ENCODE measurements around the gene IL18R1.

IL18R1 gene

DNA sequence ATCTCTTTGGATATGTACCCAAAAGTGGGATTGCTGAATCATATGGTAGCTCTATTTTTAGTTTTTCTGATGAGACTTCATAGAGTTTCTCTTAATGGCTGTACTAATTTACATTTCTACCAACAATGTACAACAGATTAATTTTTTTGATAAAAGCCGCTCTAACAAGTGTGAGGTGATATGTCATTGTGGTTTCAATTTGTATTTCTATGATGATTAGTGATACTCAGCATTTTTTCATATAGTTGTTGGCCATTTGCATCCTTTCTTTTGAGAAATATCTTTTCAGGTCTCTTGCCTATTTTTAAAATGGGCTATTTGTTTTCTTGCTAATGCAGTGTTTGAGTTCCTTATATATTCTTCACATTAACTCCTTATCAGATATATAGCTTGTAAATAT, 71.7 kb downstream of the IL18R1 start:
- no peak for DNase-seq (ENCODE audit: extremely low read depth in 1 of 2, low read depth in 1 of 2)

DNA sequence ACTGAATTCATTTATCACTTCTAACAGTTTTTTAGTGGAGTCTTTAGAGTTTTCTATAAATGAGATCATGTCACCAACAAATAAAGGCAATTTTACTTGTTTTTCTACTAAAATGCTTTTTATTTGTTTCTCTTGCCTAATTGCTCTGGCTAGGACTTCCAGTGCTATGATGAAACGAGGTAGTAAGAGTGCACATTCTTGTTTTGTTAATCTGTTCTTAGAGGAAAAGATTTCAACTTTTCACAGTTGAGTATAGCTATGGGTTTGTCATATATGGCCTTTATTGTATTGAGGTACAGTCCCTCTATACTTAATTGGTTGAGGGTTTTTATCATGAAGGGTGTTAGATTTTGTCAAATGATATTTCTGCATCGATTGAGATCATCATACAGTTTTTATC, 73.0 kb downstream of the IL18R1 start:
- no peak for DNase-seq (ENCODE audit: extremely low read depth in 1 of 2, low read depth in 1 of 2)

- no peak for DNase-seq (ENCODE audit: extremely low read depth in 1 of 2, low read depth in 1 of 2)
Observed at GRCh38 chr2:102432386-102432785, 76.8 kb downstream of the IL18R1 start.

DNA sequence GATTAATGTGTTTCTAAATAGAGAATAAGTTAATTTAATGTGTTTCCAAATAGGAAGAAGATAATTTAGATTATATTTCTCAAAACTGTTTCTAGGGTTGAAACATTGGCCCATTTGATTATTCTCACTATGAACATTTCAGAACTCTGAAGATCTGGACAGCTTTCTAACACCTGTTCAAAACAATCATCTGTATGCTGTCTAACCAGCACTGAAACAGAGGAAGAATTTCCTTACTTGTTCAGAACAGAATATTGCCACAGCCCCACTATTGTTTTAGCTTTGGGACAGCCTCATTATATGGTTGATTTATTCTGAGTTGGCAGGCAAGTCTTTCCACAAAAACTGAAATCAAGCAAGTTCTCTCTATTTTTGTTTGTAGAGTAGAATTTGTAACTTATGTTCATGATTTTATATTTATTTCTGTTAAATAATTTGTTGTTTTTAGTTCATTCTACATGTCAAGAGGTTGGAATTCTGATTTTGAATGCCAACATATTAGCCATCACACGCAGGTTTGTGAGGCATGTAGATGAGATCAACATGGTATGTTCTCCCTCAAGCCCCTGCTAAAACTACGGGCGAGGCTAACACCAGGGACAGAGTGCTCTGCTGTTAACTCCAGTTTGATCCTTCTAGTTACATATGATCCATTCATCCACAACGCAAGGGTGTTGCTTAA, 78.5 kb downstream of the IL18R1 start:
- no peak for DNase-seq (ENCODE audit: extremely low read depth in 1 of 2, low read depth in 1 of 2)

DNA sequence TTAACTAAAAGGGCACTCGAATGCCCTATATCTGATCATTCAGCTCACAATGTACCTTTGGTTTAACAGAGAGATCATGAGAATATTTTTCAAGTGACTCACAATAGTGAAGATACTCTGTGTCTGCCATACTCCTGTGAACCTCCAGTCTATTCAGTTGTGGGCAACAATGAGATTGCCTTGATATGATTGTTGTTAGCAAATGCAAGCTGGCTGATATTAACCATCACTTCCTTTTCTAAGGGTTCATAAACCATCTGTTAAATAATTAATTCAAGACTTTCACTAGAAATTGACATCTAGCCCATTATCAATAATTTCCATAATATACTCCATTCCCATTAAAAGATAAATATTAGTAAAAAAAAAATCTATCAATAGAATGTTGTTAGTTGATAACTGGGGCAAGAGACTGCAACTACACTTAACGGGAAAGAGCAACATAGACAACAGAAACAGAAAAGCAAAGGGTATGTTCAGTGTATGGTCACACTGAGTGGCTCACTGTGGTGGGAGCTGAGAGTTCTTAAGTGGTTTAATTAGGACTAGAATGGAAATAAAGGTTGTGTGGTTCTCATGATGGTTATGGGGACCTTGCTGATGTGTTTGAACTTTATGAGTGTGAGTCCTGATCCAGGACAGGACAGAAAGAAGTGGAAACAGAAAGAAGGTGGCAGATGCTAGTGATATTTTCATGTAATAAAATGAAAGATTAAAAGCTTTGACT, 79.2 kb downstream of the IL18R1 start:
- no peak for DNase-seq (ENCODE audit: extremely low read depth in 1 of 2, low read depth in 1 of 2)

- DNase-seq (ENCODE audit: extremely low read depth in 1 of 2, low read depth in 1 of 2), result no peak
Observed at GRCh38 chr2:102435741-102436140, 80.1 kb downstream of the IL18R1 start.

DNA sequence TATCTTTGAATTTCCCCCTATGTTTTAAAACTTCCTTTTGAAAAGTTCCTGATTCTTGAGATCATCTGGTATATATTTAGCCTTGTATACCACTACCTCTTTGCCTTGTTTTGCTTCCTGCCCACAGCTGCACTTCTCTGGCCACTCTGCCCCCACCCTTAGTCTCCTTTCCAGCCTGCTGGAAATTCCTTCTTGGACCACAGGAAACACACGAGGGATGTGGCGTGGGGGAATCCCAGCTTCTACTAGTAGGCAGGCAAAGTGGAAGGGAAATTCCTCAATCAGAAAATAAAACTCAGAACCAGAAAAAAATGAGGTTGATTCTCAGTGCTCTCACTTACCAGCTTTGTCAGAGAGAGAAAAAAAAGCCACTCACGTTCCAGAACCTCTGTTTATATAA, 80.7 kb downstream of the IL18R1 start:
- no peak for DNase-seq (ENCODE audit: extremely low read depth in 1 of 2, low read depth in 1 of 2)

GRCh38 chr2:102437122-102437521, 81.5 kb downstream of the IL18R1 start:
- no peak for DNase-seq (ENCODE audit: extremely low read depth in 1 of 2, low read depth in 1 of 2)

DNA sequence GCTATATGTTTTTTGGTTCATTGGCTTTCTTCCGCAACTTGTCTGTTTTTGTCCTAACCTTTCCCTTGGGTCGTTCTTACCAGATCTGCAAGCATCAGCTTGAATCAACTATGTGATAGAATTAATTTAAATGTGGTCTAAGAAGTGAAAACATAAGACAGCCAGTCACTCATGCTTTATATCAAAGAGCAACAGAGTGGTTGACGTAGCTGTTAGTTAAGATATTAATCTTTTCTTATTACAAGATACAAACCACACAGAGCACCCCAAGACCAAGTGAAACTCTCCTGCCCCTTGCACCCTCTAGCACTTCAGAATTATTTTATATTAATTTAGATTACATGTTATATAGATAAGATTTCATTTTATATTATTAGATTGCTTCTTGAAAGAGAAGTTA, 82.5 kb downstream of the IL18R1 start:
- no peak for DNase-seq (ENCODE audit: extremely low read depth in 1 of 2, low read depth in 1 of 2)

DNA sequence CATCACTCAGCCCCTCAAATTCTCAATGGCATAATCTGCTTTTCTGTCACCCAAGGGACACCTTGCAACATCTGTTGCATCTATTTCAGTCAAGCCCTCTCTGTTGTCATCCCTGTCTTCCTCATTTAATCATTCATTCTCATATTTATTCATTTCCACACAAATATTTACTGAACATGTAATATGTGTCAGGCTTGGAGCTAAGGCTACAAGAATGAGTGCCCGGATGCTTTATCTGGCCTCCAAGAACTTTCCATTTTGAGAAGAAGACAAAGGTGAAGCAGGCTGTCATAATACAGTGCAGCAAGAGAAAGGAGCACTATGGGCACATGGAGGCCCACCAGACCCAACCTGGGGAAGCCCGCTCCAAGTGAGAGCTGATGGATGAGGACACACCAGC, 83.0 kb downstream of the IL18R1 start:
- DNase-seq (ENCODE audit: extremely low read depth in 1 of 2, low read depth in 1 of 2), result no peak

DNA sequence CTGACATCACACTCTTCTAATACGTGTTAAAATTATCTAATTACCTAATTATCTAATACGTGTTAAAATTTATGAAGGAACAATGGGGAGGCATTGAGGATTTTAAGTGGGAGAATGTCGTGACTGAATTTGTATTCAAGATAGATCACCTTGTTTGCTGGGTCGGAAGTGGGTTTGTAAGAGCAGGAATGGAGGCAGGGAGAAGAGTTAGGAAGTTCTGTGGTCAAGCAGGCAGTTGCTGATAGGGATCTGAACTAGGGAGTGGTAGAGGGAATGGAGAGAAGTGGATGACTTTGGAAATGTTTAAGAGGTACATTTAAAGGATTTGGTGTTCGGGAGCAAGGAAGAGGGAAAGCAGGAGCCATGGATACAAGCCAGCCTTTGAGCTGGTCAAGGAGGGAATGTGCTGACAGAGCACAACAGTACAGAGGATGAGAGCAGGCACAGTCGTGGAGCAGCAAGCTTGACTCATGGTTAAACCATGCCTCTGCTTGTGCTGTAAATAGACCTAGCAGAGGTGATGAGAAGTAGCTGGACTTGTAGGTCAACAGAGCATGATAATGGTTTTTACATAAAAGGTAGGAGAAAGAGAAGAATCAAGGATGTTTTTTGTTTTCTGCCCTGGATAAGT, 83.6 kb downstream of the IL18R1 start:
- no peak for DNase-seq (ENCODE audit: extremely low read depth in 1 of 2, low read depth in 1 of 2)

- DNase-seq (ENCODE audit: extremely low read depth in 1 of 2, low read depth in 1 of 2), result no peak
Observed at GRCh38 chr2:102442967-102443828, 87.6 kb downstream of the IL18R1 start.

GRCh38 chr2:102444233-102444632, 88.6 kb downstream of the IL18R1 start:
- no peak for DNase-seq (ENCODE audit: extremely low read depth in 1 of 2, low read depth in 1 of 2)

GRCh38 chr2:102446936-102447335, 91.3 kb downstream of the IL18R1 start:
- no peak for DNase-seq (ENCODE audit: extremely low read depth in 1 of 2, low read depth in 1 of 2)
